Measurements from ENCODE around the gene POU4F1. TPM values are rescaled to one million over a fixed set of nuclear protein-coding genes. Genes with fewer than 3 reads are reported as not detected.

The POU4F1 gene
- total RNA-seq, 1 donor from 2014 or later: 3.2 TPM

GRCh38 chr13:78610381-78610883 lies 7.1 kb upstream of the POU4F1 start:
- no peak for TF ChIP-seq CTCF (IDR thresholded peaks at IDR 0.05; ENCODE audit: unreplicated experiment)
- DNase-seq (ENCODE audit: low spot score): no peak
- Mint-ChIP-seq H3K36me3 (ENCODE audit: low read depth, unreplicated experiment) (peaks cover 8% of the 10 kb centered on the region), H3K9me3 (ENCODE audit: unreplicated experiment) (no peaks in the 10 kb centered on the region), H3K27me3 (ENCODE audit: unreplicated experiment) (peaks cover 21% of the 10 kb centered on the region), H3K27ac (ENCODE audit: unreplicated experiment) (no peak overlapping the region), H3K4me3 (ENCODE audit: unreplicated experiment) (peak overlapping the region; percentile 45), H3K4me1 (ENCODE audit: unreplicated experiment) (peaks cover 26% of the 10 kb centered on the region)

- peaks cover 31% of the 10 kb centered on the region for H3K4me1 Mint-ChIP-seq (ENCODE audit: unreplicated experiment)
- H3K4me3 Mint-ChIP-seq (ENCODE audit: unreplicated experiment): peak overlapping the region; percentile 83
- TF ChIP-seq CTCF (IDR thresholded peaks at IDR 0.05; ENCODE audit: unreplicated experiment): no peak
- peak; percentile 49 for DNase-seq (ENCODE audit: low spot score)
- no peak overlapping the region for H3K27ac Mint-ChIP-seq (ENCODE audit: unreplicated experiment)
- peaks cover 3% of the 10 kb centered on the region for H3K36me3 Mint-ChIP-seq (ENCODE audit: low read depth, unreplicated experiment)
- H3K9me3 Mint-ChIP-seq (ENCODE audit: unreplicated experiment): no peaks in the 10 kb centered on the region
- H3K27me3 Mint-ChIP-seq (ENCODE audit: unreplicated experiment): peaks cover 22% of the 10 kb centered on the region
Observed at GRCh38 chr13:78609464-78610205, 6.3 kb upstream of the POU4F1 start.

GRCh38 chr13:78608688-78609463 lies 5.5 kb upstream of the POU4F1 start:
- H3K36me3 Mint-ChIP-seq (ENCODE audit: low read depth, unreplicated experiment): peaks cover 4% of the 10 kb centered on the region
- no peak for TF ChIP-seq CTCF (IDR thresholded peaks at IDR 0.05; ENCODE audit: unreplicated experiment)
- DNase-seq (ENCODE audit: low spot score): no peak
- no peaks in the 10 kb centered on the region for H3K9me3 Mint-ChIP-seq (ENCODE audit: unreplicated experiment)
- peak overlapping the region; percentile 83 for H3K4me3 Mint-ChIP-seq (ENCODE audit: unreplicated experiment)
- no peak overlapping the region for H3K27ac Mint-ChIP-seq (ENCODE audit: unreplicated experiment)
- peaks cover 36% of the 10 kb centered on the region for H3K4me1 Mint-ChIP-seq (ENCODE audit: unreplicated experiment)
- peaks cover 27% of the 10 kb centered on the region for H3K27me3 Mint-ChIP-seq (ENCODE audit: unreplicated experiment)

GRCh38 chr13:78608252-78608687 lies 4.9 kb upstream of the POU4F1 start:
- Mint-ChIP-seq H3K27ac (ENCODE audit: unreplicated experiment) (no peak overlapping the region), H3K36me3 (ENCODE audit: low read depth, unreplicated experiment) (peaks cover 4% of the 10 kb centered on the region), H3K4me3 (ENCODE audit: unreplicated experiment) (peak overlapping the region; percentile 71), H3K9me3 (ENCODE audit: unreplicated experiment) (no peaks in the 10 kb centered on the region), H3K27me3 (ENCODE audit: unreplicated experiment) (peaks cover 32% of the 10 kb centered on the region), H3K4me1 (ENCODE audit: unreplicated experiment) (peaks cover 38% of the 10 kb centered on the region)
- no peak for TF ChIP-seq CTCF (IDR thresholded peaks at IDR 0.05; ENCODE audit: unreplicated experiment)
- DNase-seq (ENCODE audit: low spot score): no peak
